Ascending aorta (tissue), 2 donors: Measurements from ENCODE around the gene ZAR1. TPM values are rescaled to one million over a fixed set of nuclear protein-coding genes. Genes with fewer than 3 reads are reported as not detected.

Experiments used
- DNase-seq, 2 donors: peaks; one replicate each; pipeline ENCODE4 v3.0.0-alpha.2; 2019; ENCODE audit warnings: low spot score in 2 of 2
- H3K27ac ChIP-seq, 2 donors: fragments of 200-600 bp; sonication (generic); one replicate each; pipeline ENCODE4 v1.5.1; 2016 to 2017; ENCODE audit warnings: mild to moderate bottlenecking in 1 of 2
- H3K27me3 ChIP-seq: fragments of 200-600 bp; sonication (generic); one replicate; pipeline ENCODE4 v1.5.1; 2017
- H3K36me3 ChIP-seq, 2 donors: fragments of 200-600 bp; sonication (generic); one replicate each; pipeline ENCODE4 v1.5.1; 2016
- H3K4me1 ChIP-seq, 2 donors: fragments of 200-600 bp; sonication (generic); one replicate each; pipeline ENCODE4 v1.5.1; 2016 to 2017; ENCODE audit warnings: mild to moderate bottlenecking in 1 of 2
- H3K4me3 ChIP-seq, 2 donors: fragments of 200-600 bp; sonication (generic); one replicate each; pipeline ENCODE4 v1.5.1; 2016 to 2017; ENCODE audit warnings: mild to moderate bottlenecking in 1 of 2
- H3K9me3 ChIP-seq, 2 donors: fragments of 200-600 bp; sonication (generic); one replicate each; pipeline ENCODE4 v1.5.1; 2016
- intact Hi-C: fragments of 100-400 bp; cut with DNase I; formaldehyde crosslinking; loops from one replicate; pipeline ENCODE4 v1.15.1; 2023
- total RNA-seq: library from RNA; depleted of rRNA; stranded (reverse); fragments of >200 nt; gene quantifications from one replicate; pipeline ENCODE4 v1.1.0, GENCODE V29; 2016
- TF ChIP-seq, protein P1 (sequence below), 3 experiments: fragments of 200-600 bp in 2 of 3; fragments of 450-650 bp in 1 of 3; sonication (generic) in 2 of 3; IDR thresholded peaks; one replicate each; pipeline ENCODE4 v1.5.1; 2016 to 2019; ENCODE audit warnings: antibody characterized with exemption in 3 of 3, mild to moderate bottlenecking in 1 of 3, moderate library complexity in 1 of 3

ZAR1 gene
- total RNA-seq, 1 donor from 2014 or later = 1.4 TPM

GRCh38 chr4:48454591-48454990, 35.5 kb upstream of the ZAR1 start:
- intact Hi-C loops = no loop called here

DNA sequence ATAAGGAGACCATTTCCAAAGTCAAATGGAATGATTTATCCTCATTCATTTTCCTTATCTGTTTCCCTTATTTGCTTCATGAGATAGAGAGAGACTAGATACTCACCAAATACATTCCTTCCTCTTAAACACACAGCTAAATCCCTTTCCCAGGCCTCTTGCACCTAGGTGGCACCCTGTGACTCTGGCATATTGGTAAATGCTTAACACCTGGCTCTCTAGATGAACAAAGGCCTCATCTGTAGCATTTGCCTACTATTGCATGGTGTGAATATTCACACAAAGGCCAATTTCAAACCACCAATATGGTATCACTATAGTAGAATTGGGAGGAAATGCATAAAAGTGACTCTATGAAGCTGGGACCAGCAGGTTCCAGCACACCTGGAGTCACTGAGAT, 29.1 kb upstream of the ZAR1 start:
- no peak overlapping the region for H3K4me3 ChIP-seq
- TF ChIP-seq, protein P1, sequence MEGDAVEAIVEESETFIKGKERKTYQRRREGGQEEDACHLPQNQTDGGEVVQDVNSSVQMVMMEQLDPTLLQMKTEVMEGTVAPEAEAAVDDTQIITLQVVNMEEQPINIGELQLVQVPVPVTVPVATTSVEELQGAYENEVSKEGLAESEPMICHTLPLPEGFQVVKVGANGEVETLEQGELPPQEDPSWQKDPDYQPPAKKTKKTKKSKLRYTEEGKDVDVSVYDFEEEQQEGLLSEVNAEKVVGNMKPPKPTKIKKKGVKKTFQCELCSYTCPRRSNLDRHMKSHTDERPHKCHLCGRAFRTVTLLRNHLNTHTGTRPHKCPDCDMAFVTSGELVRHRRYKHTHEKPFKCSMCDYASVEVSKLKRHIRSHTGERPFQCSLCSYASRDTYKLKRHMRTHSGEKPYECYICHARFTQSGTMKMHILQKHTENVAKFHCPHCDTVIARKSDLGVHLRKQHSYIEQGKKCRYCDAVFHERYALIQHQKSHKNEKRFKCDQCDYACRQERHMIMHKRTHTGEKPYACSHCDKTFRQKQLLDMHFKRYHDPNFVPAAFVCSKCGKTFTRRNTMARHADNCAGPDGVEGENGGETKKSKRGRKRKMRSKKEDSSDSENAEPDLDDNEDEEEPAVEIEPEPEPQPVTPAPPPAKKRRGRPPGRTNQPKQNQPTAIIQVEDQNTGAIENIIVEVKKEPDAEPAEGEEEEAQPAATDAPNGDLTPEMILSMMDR (IDR thresholded peaks at IDR 0.05) = no peak
- DNase-seq = no peak
- H3K36me3 ChIP-seq = no peaks in the 10 kb centered on the region
- intact Hi-C loops = no loop called here
- no peaks in the 10 kb centered on the region for H3K4me1 ChIP-seq
- H3K9me3 ChIP-seq = no peaks in the 10 kb centered on the region
- H3K27ac ChIP-seq = no peak overlapping the region
- no peaks in the 10 kb centered on the region for H3K27me3 ChIP-seq

More at GRCh38 chr4:48454591-48454990, 35.5 kb upstream of the ZAR1 start:
- DNase-seq = no peak
- Histone ChIP-seq H3K36me3 (no peaks in the 10 kb centered on the region), H3K4me3 (no peak overlapping the region), H3K4me1 (no peaks in the 10 kb centered on the region), H3K27ac (no peak overlapping the region), H3K9me3 (no peaks in the 10 kb centered on the region), H3K27me3 (no peaks in the 10 kb centered on the region)
- TF ChIP-seq, protein P1 (IDR thresholded peaks at IDR 0.05) = no peak

- no peaks in the 10 kb centered on the region for H3K9me3 ChIP-seq
- no peaks in the 10 kb centered on the region for H3K27me3 ChIP-seq
- DNase-seq = no peak
- H3K36me3 ChIP-seq = no peaks in the 10 kb centered on the region
- no peak overlapping the region for H3K4me3 ChIP-seq
- H3K4me1 ChIP-seq = no peaks in the 10 kb centered on the region
- intact Hi-C loops = no loop called here
- TF ChIP-seq, protein P1 (IDR thresholded peaks at IDR 0.05) = no peak
- no peak overlapping the region for H3K27ac ChIP-seq
These were observed 27.7 kb upstream of the ZAR1 start for GRCh38 chr4:48462363-48462762.

- H3K36me3 ChIP-seq = no peaks in the 10 kb centered on the region
- TF ChIP-seq, protein P1 (IDR thresholded peaks at IDR 0.05) = no peak
- no peak overlapping the region for H3K27ac ChIP-seq
- no peaks in the 10 kb centered on the region for H3K9me3 ChIP-seq
- no peaks in the 10 kb centered on the region for H3K27me3 ChIP-seq
- H3K4me1 ChIP-seq = no peaks in the 10 kb centered on the region
- intact Hi-C loops = no loop called here
- H3K4me3 ChIP-seq = no peak overlapping the region
- no peak for DNase-seq
These were observed 22.6 kb upstream of the ZAR1 start for GRCh38 chr4:48467442-48467841.

DNA sequence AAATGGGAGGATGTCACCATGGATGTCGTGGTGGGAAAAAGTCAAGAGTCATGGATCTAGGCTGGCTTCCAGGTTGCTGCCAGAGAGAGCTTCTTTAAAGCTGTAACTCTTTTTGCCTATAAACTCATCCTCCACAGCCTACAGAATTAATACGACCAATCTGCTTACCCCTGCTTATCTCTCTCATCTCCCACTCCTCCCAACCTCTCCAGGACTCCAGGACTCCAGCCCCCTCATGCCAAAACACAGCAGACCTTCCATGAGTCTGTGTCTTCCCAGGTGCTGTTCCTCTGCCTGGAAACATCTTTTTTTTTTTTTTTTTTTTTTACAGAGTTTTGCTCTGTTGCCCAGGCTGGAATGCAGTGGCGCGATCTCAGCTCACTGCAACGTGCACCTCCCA, 22.2 kb upstream of the ZAR1 start:
- Histone ChIP-seq H3K27ac (no peak overlapping the region), H3K9me3 (no peaks in the 10 kb centered on the region), H3K4me1 (no peaks in the 10 kb centered on the region), H3K27me3 (no peaks in the 10 kb centered on the region), H3K4me3 (no peak overlapping the region), H3K36me3 (no peaks in the 10 kb centered on the region)
- no peak for DNase-seq
- intact Hi-C loops = no loop called here
- TF ChIP-seq, protein P1 (IDR thresholded peaks at IDR 0.05) = no peak

- no peak for DNase-seq
- Histone ChIP-seq H3K27ac (no peak overlapping the region), H3K36me3 (no peaks in the 10 kb centered on the region), H3K9me3 (no peaks in the 10 kb centered on the region), H3K27me3 (no peaks in the 10 kb centered on the region), H3K4me3 (no peak overlapping the region), H3K4me1 (no peaks in the 10 kb centered on the region)
- TF ChIP-seq, protein P1 (IDR thresholded peaks at IDR 0.05) = no peak
- intact Hi-C loops = no loop called here
These were observed 19.9 kb upstream of the ZAR1 start for GRCh38 chr4:48470137-48470536.
